ENCODE data around the gene CSKMT.
"Not testable (repeated sequence)": the region's sequence is repeated elsewhere in the genome, so short reads cannot be mapped to it uniquely, and the experiment has no call there.

CSKMT gene

GRCh38 chr11:62689421-62690183 lies 24.5 kb downstream of the CSKMT start, which contains the start of gene LRRN4CL:
TSS of gene LRRN4CL (minus strand) at chr11:62689530. CDS start at chr11:62688508, 1,022 bp downstream.
- DNase-seq = no peak

- DNase-seq = not testable (repeated sequence)
These were observed 28.5 kb downstream of the CSKMT start for GRCh38 chr11:62693624-62694023.

GRCh38 chr11:62694455-62695167 lies 29.5 kb downstream of the CSKMT start:
- DNase-seq = no peak

GRCh38 chr11:62702246-62702645 lies 37.1 kb downstream of the CSKMT start:
- DNase-seq = no peak

- DNase-seq = not testable (repeated sequence)
These were observed 38.8 kb downstream of the CSKMT start for GRCh38 chr11:62703921-62704320.

GRCh38 chr11:62705413-62705812 lies 40.3 kb downstream of the CSKMT start:
- DNase-seq = no peak

GRCh38 chr11:62705880-62706849 lies 41.1 kb downstream of the CSKMT start:
- DNase-seq = peak; percentile 75

GRCh38 chr11:62706850-62707247 lies 41.7 kb downstream of the CSKMT start:
- DNase-seq = no peak

- DNase-seq = peak; percentile 20
These were observed 42.3 kb downstream of the CSKMT start, which contains the start of the genes BSCL2 and GNG3 for GRCh38 chr11:62707277-62707861. TSS of gene BSCL2 (minus strand) at chr11:62707424. CDS start at chr11:62707195, 229 bp downstream. TSS of gene GNG3 (plus strand) at chr11:62707676. CDS start at chr11:62708296, 620 bp downstream.

GRCh38 chr11:62708392-62708791 lies 43.3 kb downstream of the CSKMT start:
- DNase-seq = no peak

- no peak for DNase-seq
These were observed 43.7 kb downstream of the CSKMT start for GRCh38 chr11:62708793-62709192.

- DNase-seq = peak; percentile 96
These were observed 44.3 kb downstream of the CSKMT start for GRCh38 chr11:62709247-62710000.

GRCh38 chr11:62710001-62710345 lies 44.9 kb downstream of the CSKMT start:
- no peak for DNase-seq

- no peak for DNase-seq
These were observed 47.2 kb downstream of the CSKMT start for GRCh38 chr11:62712276-62712812.

GRCh38 chr11:62712861-62713260 lies 47.7 kb downstream of the CSKMT start:
- no peak for DNase-seq

GRCh38 chr11:62713343-62713742 lies 48.2 kb downstream of the CSKMT start:
- no peak for DNase-seq

- DNase-seq = no peak
These were observed 50.3 kb downstream of the CSKMT start for GRCh38 chr11:62715150-62716130.

- DNase-seq = no peak
These were observed 51.1 kb downstream of the CSKMT start for GRCh38 chr11:62716206-62716605.

GRCh38 chr11:62716816-62717215 lies 51.7 kb downstream of the CSKMT start:
- DNase-seq = no peak
